ENCODE measurements around the gene SLC25A23.

DNA sequence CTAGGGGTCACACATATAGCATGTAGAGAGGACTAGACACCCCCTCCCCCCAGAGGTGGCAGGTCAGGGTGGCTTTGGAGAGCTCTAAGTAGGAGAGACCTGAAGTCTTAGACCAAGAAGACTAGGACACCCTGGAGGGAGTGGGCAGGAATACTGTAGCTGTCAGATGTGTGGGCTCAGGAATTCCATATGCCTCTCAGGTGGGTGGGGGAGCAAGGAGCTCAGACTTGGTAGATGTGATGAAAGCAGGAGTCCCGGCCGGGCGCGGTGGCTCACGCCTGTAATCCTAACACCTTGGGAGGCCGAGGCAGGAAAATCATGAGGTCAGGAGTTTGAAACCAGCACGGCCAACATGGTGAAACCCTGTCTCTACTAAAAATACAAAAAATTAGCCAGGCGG is 6.1 kb upstream of the SLC25A23 start:
- TF ChIP-seq, protein P1, sequence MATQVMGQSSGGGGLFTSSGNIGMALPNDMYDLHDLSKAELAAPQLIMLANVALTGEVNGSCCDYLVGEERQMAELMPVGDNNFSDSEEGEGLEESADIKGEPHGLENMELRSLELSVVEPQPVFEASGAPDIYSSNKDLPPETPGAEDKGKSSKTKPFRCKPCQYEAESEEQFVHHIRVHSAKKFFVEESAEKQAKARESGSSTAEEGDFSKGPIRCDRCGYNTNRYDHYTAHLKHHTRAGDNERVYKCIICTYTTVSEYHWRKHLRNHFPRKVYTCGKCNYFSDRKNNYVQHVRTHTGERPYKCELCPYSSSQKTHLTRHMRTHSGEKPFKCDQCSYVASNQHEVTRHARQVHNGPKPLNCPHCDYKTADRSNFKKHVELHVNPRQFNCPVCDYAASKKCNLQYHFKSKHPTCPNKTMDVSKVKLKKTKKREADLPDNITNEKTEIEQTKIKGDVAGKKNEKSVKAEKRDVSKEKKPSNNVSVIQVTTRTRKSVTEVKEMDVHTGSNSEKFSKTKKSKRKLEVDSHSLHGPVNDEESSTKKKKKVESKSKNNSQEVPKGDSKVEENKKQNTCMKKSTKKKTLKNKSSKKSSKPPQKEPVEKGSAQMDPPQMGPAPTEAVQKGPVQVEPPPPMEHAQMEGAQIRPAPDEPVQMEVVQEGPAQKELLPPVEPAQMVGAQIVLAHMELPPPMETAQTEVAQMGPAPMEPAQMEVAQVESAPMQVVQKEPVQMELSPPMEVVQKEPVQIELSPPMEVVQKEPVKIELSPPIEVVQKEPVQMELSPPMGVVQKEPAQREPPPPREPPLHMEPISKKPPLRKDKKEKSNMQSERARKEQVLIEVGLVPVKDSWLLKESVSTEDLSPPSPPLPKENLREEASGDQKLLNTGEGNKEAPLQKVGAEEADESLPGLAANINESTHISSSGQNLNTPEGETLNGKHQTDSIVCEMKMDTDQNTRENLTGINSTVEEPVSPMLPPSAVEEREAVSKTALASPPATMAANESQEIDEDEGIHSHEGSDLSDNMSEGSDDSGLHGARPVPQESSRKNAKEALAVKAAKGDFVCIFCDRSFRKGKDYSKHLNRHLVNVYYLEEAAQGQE (IDR thresholded peaks at IDR 0.05; ENCODE audit: insufficient read depth in 1 of 2, low read depth in 2 of 2, low read length in 2 of 2), result no peak
- no peak for TF ChIP-seq POLR2AphosphoS5 (IDR thresholded peaks at IDR 0.05; ENCODE audit: low read depth, low read length)
- TF ChIP-seq TAF1 (IDR thresholded peaks at IDR 0.05; ENCODE audit: borderline replicate concordance, insufficient read depth, low read length), result no peak
- no peak for TF ChIP-seq SIN3A (IDR thresholded peaks at IDR 0.05; ENCODE audit: borderline replicate concordance, insufficient read depth, low read length)

Measured in PFSK-1 (cell line).